Loucy (cell line): ENCODE data around the gene ERRFI1.

ENCODE experiments used
- EZH2phosphoT487 ChIP-seq: fragments of 200-600 bp; IDR thresholded peaks from 2 replicates; pipeline ENCODE4 v1.6.1; 2018; ENCODE audit warnings: antibody characterized with exemption, mild to moderate bottlenecking, moderate library complexity, borderline replicate concordance
- TF ChIP-seq, protein P1 (sequence below): fragments of 200-600 bp; sonication (generic); conservative IDR thresholded peaks from 2 replicates; pipeline ENCODE4 v1.5.1; 2014; ENCODE audit warnings: mild to moderate bottlenecking, antibody characterized with exemption, low read length

DNA sequence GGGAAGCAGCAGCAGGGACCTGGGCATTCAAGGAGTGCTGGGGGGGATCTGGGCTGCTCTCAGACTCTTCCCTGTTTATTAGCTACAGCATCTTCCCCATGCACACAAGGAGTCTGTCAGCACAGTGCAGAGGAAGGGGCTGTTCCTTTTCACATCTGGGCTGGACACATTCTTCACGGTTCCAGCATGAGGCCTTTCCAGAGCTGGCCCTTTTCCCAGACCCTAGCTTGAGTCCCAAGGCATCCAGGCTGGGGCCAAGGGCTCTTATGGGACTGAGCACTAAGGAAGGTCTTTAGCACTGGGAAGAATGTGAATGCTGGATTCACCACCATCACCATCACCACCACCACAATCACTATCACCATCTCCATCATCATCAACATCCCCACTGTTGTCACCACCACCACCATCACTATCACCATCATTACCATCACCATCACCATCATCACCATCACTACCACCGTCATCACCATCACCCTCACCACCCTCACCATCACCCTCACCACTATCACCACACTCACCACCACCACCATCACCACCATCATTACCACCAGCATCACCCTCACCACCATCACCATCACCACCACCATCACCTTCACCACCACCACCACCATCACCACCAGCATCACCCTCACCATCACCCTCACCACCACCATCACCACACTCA lies 36.2 kb downstream of the ERRFI1 start:
- TF ChIP-seq EZH2phosphoT487: no peak
- TF ChIP-seq, protein P1, sequence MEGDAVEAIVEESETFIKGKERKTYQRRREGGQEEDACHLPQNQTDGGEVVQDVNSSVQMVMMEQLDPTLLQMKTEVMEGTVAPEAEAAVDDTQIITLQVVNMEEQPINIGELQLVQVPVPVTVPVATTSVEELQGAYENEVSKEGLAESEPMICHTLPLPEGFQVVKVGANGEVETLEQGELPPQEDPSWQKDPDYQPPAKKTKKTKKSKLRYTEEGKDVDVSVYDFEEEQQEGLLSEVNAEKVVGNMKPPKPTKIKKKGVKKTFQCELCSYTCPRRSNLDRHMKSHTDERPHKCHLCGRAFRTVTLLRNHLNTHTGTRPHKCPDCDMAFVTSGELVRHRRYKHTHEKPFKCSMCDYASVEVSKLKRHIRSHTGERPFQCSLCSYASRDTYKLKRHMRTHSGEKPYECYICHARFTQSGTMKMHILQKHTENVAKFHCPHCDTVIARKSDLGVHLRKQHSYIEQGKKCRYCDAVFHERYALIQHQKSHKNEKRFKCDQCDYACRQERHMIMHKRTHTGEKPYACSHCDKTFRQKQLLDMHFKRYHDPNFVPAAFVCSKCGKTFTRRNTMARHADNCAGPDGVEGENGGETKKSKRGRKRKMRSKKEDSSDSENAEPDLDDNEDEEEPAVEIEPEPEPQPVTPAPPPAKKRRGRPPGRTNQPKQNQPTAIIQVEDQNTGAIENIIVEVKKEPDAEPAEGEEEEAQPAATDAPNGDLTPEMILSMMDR: no peak
